Gastroesophageal sphincter (tissue), 3 donors: Measurements from ENCODE around the gene PHEX.

Experiments used
- EP300 ChIP-seq: sonication (generic); formaldehyde crosslinking; IDR thresholded peaks from one replicate; pipeline ENCODE4 v1.6.1; 2017; ENCODE audit warnings: antibody characterized with exemption, mild to moderate bottlenecking
- POLR2A ChIP-seq, 2 donors: fragments of 450-650 bp; IDR thresholded peaks; one replicate each; pipeline ENCODE4 v1.6.1; 2017; ENCODE audit warnings: antibody characterized with exemption in 2 of 2, mild to moderate bottlenecking in 2 of 2, moderate library complexity in 1 of 2
- TF ChIP-seq, protein P1 (sequence below), 4 experiments: fragments of 200-600 bp in 2 of 4; fragments of 450-650 bp in 2 of 4; sonication (generic) in 1 of 4; IDR thresholded peaks; one replicate each; pipeline ENCODE4 v1.5.1; 2017 to 2019; ENCODE audit warnings: antibody characterized with exemption in 4 of 4, mild to moderate bottlenecking in 2 of 4, moderate library complexity in 2 of 4

GRCh38 chrX:22095856-22096255 is 63.7 kb downstream of the PHEX start:
- TF ChIP-seq, protein P1, sequence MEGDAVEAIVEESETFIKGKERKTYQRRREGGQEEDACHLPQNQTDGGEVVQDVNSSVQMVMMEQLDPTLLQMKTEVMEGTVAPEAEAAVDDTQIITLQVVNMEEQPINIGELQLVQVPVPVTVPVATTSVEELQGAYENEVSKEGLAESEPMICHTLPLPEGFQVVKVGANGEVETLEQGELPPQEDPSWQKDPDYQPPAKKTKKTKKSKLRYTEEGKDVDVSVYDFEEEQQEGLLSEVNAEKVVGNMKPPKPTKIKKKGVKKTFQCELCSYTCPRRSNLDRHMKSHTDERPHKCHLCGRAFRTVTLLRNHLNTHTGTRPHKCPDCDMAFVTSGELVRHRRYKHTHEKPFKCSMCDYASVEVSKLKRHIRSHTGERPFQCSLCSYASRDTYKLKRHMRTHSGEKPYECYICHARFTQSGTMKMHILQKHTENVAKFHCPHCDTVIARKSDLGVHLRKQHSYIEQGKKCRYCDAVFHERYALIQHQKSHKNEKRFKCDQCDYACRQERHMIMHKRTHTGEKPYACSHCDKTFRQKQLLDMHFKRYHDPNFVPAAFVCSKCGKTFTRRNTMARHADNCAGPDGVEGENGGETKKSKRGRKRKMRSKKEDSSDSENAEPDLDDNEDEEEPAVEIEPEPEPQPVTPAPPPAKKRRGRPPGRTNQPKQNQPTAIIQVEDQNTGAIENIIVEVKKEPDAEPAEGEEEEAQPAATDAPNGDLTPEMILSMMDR (IDR thresholded peaks at IDR 0.05) = no peak
- TF ChIP-seq POLR2A (IDR thresholded peaks at IDR 0.05) (no peak), EP300 (no peak)
